Stimulated activated CD4-positive, alpha-beta T cell treated with anti-CD3 and anti-CD28 coated beads, Interleukin-2, amount 100 ng/mL, for 4 hours (primary cell): ENCODE measurements around the gene CCDC194.
"Not testable (repeated sequence)": the region's sequence is repeated elsewhere in the genome, so short reads cannot be mapped to it uniquely, and the experiment has no call there.

Experiments
- DNase-seq: peaks from one replicate; pipeline ENCODE4 v3.0.0-alpha.2; 2020; ENCODE audit warnings: low read depth

The CCDC194 gene

GRCh38 chr19:17370026-17370587, 23.9 kb downstream of the CCDC194 start:
- no peak for DNase-seq

GRCh38 chr19:17365361-17365760, 28.6 kb downstream of the CCDC194 start:
- no peak for DNase-seq

- not testable (repeated sequence) for DNase-seq
Observed at GRCh38 chr19:17363852-17364605, 30.0 kb downstream of the CCDC194 start.

GRCh38 chr19:17359905-17360800, 33.8 kb downstream of the CCDC194 start:
- DNase-seq: no peak

- DNase-seq: no peak
Observed at GRCh38 chr19:17358395-17358794, 35.6 kb downstream of the CCDC194 start.

GRCh38 chr19:17357724-17358123, 36.3 kb downstream of the CCDC194 start:
- DNase-seq: no peak

- DNase-seq: no peak
Observed at GRCh38 chr19:17357078-17357666, 36.8 kb downstream of the CCDC194 start.

GRCh38 chr19:17353386-17353785, 40.6 kb downstream of the CCDC194 start:
- DNase-seq: no peak

GRCh38 chr19:17352608-17353280, 41.3 kb downstream of the CCDC194 start:
- no peak for DNase-seq

- no peak for DNase-seq
Observed at GRCh38 chr19:17351815-17352435, 42.1 kb downstream of the CCDC194 start.

GRCh38 chr19:17348700-17349099, 45.3 kb downstream of the CCDC194 start:
- DNase-seq: no peak

- DNase-seq: no peak
Observed at GRCh38 chr19:17347877-17348276, 46.1 kb downstream of the CCDC194 start.

GRCh38 chr19:17347361-17347760, 46.6 kb downstream of the CCDC194 start:
- no peak for DNase-seq

GRCh38 chr19:17346109-17346671, 47.8 kb downstream of the CCDC194 start:
- peak; percentile 60 for DNase-seq

GRCh38 chr19:17341845-17342244, 52.2 kb downstream of the CCDC194 start:
- no peak for DNase-seq

GRCh38 chr19:17341386-17341785, 52.6 kb downstream of the CCDC194 start:
- DNase-seq: no peak

- no peak for DNase-seq
Observed at GRCh38 chr19:17340871-17341357, 53.1 kb downstream of the CCDC194 start.
